ENCODE results near the gene EDAR. TPM values are rescaled to one million over a fixed set of nuclear protein-coding genes. Genes with fewer than 3 reads are reported as not detected.

The EDAR gene
- total RNA-seq, 1 donor from 2014 or later, result 5.1 TPM

DNA sequence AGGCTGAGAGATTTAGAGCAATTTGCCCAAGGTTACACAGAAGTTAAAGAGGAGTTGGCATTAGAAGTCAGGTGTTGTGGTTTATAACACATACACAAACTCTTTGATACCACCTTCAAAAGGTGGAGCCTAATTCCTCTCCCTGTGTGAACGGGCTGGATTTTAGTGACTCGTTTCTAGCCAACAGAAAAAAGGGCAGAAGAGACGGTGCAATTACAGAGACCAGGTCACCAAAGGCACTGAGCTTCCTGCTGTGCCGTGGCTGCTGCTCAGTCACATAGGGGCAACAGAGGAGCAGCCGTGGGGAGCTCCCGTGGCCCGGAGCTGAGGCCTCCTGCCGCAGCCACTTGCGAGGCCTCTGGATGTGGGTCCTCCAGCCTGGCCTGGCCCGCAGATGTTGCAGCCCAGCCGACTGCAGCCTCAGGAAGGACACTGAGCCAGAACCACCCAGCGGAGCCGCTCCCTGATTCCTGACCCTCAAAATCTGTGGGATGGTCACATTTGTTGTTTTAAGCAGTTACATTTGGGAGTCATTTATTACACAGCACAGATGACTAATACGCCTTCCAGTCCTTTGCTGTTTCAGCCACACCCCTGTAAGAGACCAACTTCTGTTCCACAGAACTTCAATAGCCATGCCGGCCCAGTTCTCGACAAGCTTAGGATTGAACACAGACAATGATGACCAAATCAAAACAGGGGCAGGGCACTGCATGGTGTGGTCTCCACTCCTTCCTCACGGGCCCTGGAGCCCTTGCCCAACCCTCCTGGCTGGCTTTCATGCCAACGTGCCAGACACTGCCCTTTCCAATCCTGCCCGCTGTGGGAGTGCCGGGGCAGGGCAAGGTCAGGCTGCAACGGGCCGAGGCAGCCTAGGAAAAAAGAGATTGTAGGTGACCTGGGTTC, 17.1 kb downstream of the EDAR start:
- Mint-ChIP-seq H3K27ac (peak overlapping the region; percentile 79), H3K4me1 (ENCODE audit: unreplicated experiment) (peaks cover 47% of the 10 kb centered on the region), H3K36me3 (no peaks in the 10 kb centered on the region), H3K9me3 (no peaks in the 10 kb centered on the region), H3K27me3 (no peaks in the 10 kb centered on the region), H3K4me3 (no peak overlapping the region)
- no peak for DNase-seq (ENCODE audit: extremely low spot score, unreplicated experiment)
- TF ChIP-seq, protein P1, sequence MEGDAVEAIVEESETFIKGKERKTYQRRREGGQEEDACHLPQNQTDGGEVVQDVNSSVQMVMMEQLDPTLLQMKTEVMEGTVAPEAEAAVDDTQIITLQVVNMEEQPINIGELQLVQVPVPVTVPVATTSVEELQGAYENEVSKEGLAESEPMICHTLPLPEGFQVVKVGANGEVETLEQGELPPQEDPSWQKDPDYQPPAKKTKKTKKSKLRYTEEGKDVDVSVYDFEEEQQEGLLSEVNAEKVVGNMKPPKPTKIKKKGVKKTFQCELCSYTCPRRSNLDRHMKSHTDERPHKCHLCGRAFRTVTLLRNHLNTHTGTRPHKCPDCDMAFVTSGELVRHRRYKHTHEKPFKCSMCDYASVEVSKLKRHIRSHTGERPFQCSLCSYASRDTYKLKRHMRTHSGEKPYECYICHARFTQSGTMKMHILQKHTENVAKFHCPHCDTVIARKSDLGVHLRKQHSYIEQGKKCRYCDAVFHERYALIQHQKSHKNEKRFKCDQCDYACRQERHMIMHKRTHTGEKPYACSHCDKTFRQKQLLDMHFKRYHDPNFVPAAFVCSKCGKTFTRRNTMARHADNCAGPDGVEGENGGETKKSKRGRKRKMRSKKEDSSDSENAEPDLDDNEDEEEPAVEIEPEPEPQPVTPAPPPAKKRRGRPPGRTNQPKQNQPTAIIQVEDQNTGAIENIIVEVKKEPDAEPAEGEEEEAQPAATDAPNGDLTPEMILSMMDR (conservative IDR thresholded peaks at IDR 0.05), result no peak

DNA sequence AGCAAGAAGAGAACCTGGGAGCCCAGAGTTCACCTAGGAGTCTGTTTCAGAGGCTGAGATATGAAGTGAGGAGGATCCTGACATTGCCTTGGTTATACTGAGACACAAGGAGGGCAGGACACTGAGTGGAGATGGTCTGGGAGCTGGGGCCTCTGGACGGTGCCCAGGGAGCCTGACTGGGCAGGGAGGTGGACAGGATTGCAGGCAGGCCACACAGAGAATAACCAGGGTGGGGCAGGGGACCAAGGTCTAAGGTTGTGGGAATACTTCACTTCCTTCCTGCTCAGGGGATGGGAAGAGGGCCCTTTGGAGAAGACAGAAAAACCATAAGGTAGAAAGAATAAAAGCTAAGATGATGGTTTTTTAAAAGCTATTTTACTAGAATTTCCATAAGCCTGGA, 18.7 kb downstream of the EDAR start:
- Mint-ChIP-seq H3K36me3 (no peaks in the 10 kb centered on the region), H3K4me3 (no peak overlapping the region), H3K27ac (no peak overlapping the region), H3K9me3 (no peaks in the 10 kb centered on the region), H3K4me1 (ENCODE audit: unreplicated experiment) (peaks cover 59% of the 10 kb centered on the region), H3K27me3 (no peaks in the 10 kb centered on the region)
- TF ChIP-seq, protein P1 (conservative IDR thresholded peaks at IDR 0.05), result no peak
- DNase-seq (ENCODE audit: extremely low spot score, unreplicated experiment), result no peak

DNA sequence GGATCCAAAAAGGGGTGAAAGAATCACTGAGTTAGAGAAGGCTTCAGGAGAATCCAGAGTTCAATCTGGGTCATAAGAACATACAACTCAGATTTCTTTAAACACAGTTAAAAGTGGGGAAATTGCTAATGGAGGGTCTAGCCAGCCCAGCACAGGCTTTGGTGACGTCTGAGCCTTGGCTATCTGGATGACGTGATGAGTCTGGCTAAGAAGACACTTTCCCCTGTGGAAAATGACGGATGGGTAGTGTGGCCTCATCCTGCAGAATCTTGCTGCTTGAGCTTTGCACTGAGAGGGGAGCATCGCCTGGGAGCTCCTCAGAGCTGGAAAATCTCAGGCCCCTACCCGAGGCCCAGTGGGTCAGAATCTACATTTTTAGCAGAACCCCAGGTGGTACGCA, 19.2 kb downstream of the EDAR start:
- Mint-ChIP-seq H3K36me3 (no peaks in the 10 kb centered on the region), H3K4me3 (no peak overlapping the region), H3K4me1 (ENCODE audit: unreplicated experiment) (peaks cover 59% of the 10 kb centered on the region), H3K27ac (peak overlapping the region; percentile 78), H3K9me3 (no peaks in the 10 kb centered on the region), H3K27me3 (no peaks in the 10 kb centered on the region)
- TF ChIP-seq, protein P1 (conservative IDR thresholded peaks at IDR 0.05), result no peak
- no peak for DNase-seq (ENCODE audit: extremely low spot score, unreplicated experiment)

DNA sequence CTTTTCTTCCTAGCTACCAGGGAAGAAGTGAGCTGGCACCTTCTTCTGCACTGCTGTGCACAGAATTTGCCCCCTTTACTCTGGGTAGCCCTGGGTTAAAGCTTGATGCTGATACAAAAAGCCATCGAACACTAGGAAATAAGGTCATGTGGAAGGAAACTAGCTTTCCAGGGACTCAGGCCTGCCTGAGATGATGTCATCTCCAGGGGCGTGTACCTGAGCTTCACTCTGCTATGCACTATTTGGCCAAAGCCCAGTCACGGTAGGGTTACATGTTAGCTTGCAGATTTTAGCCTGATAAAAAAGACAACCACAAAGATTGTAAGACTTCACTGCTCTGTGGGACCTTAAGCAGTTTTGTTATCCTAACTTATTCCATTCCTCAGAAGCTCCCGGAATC, 20.4 kb downstream of the EDAR start:
- H3K4me3 Mint-ChIP-seq, result no peak overlapping the region
- H3K4me1 Mint-ChIP-seq (ENCODE audit: unreplicated experiment), result peaks cover 59% of the 10 kb centered on the region
- no peaks in the 10 kb centered on the region for H3K36me3 Mint-ChIP-seq
- no peak for DNase-seq (ENCODE audit: extremely low spot score, unreplicated experiment)
- H3K27me3 Mint-ChIP-seq, result no peaks in the 10 kb centered on the region
- H3K27ac Mint-ChIP-seq, result peak overlapping the region; percentile 78
- H3K9me3 Mint-ChIP-seq, result no peaks in the 10 kb centered on the region
- TF ChIP-seq, protein P1 (conservative IDR thresholded peaks at IDR 0.05), result no peak

DNA sequence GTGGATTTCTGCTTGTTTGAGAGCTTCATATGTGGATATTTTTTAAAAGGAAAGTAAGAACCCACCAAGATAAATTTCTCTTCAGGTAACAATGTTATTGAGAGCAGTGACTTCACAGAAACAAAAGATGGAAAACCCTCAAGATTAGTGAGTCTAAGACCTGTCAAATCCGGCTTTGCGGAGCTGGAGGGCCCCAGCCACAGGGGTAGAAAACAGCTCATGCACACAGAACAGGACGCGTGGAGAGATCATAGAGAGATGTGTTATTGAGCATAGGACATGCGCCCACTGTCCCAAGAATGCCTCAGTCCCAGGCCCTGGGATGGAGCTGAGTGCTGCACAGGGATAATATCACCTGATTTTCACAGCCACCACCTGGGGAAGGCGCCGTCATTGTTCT, 21.3 kb downstream of the EDAR start:
- H3K36me3 Mint-ChIP-seq, result no peaks in the 10 kb centered on the region
- TF ChIP-seq, protein P1 (conservative IDR thresholded peaks at IDR 0.05), result no peak
- no peaks in the 10 kb centered on the region for H3K27me3 Mint-ChIP-seq
- peak overlapping the region; percentile 10 for H3K27ac Mint-ChIP-seq
- H3K4me1 Mint-ChIP-seq (ENCODE audit: unreplicated experiment), result peaks cover 63% of the 10 kb centered on the region
- no peak for DNase-seq (ENCODE audit: extremely low spot score, unreplicated experiment)
- H3K4me3 Mint-ChIP-seq, result no peak overlapping the region
- H3K9me3 Mint-ChIP-seq, result no peaks in the 10 kb centered on the region
